ENCODE data around the gene PTGER3. TPM values are rescaled to one million over a fixed set of nuclear protein-coding genes. Genes with fewer than 3 reads are reported as not detected.
A peak's percentile ranks its signal among the peaks of the same experiment; 100 is the strongest.

Gene PTGER3
- polyA plus RNA-seq, 1 of the 3 experiments (the other 2 are of a cell fraction), result 1.9 TPM

DNA sequence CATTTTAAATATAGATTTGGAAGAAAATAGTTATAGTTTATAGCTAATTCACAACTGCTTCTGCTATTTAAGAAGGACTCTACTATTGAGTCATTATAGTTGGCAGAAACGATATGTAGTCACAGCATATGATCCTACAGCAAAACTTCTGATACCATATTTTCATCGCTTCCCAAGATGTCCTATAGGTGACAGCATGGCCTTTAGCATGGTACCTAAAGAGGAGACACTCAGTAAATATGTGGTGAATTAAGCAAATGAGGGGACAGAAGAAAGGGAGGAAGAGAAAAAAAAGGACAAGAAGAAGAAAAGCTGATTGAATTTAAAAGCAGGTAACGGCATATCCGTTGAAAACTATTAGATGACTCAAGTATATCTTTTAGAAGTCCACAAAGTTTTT lies 77.2 kb downstream of the PTGER3 start:
- peak; percentile 51 for TF ChIP-seq RAD21 (IDR thresholded peaks at IDR 0.05; ENCODE audit: low read length)
- TF ChIP-seq TCF12 (IDR thresholded peaks at IDR 0.05), result no peak
- CTCF ChIA-PET, result no interaction called here

GRCh38 chr1:70966018-70966638 lies 81.5 kb downstream of the PTGER3 start:
- H3K9ac ChIP-seq, result no peak overlapping the region
- no peaks in the 10 kb centered on the region for H3K9me3 ChIP-seq
- no peaks in the 10 kb centered on the region for H3K9me2 ChIP-seq
- no peaks in the 10 kb centered on the region; a peak in 1 of 4 replicates for H3K4me1 ChIP-seq (ENCODE audit: control insufficient read depth in 1 of 2, insufficient read depth in 2 of 2, low read depth in 1 of 2, low read length in 1 of 2)
- POLR2A ChIA-PET, result no interaction called here
- DNase-seq, result no peak
- H2AFZ ChIP-seq (ENCODE audit: low read depth), result no peak overlapping the region
- TF ChIP-seq, protein P1, sequence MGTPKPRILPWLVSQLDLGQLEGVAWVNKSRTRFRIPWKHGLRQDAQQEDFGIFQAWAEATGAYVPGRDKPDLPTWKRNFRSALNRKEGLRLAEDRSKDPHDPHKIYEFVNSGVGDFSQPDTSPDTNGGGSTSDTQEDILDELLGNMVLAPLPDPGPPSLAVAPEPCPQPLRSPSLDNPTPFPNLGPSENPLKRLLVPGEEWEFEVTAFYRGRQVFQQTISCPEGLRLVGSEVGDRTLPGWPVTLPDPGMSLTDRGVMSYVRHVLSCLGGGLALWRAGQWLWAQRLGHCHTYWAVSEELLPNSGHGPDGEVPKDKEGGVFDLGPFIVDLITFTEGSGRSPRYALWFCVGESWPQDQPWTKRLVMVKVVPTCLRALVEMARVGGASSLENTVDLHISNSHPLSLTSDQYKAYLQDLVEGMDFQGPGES (IDR thresholded peaks at IDR 0.05; ENCODE audit: low read depth, low read length), result no peak
- TF ChIP-seq SIN3A (IDR thresholded peaks at IDR 0.05; ENCODE audit: borderline replicate concordance, low read depth, low read length) (no peak), TCF12 (IDR thresholded peaks at IDR 0.05) (no peak), RXRA (IDR thresholded peaks at IDR 0.05; ENCODE audit: borderline replicate concordance, low read depth) (no peak)
- TF ChIP-seq, protein P2, sequence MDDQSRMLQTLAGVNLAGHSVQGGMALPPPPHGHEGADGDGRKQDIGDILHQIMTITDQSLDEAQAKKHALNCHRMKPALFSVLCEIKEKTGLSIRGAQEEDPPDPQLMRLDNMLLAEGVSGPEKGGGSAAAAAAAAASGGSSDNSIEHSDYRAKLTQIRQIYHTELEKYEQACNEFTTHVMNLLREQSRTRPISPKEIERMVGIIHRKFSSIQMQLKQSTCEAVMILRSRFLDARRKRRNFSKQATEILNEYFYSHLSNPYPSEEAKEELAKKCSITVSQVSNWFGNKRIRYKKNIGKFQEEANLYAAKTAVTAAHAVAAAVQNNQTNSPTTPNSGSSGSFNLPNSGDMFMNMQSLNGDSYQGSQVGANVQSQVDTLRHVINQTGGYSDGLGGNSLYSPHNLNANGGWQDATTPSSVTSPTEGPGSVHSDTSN (IDR thresholded peaks at IDR 0.05), result no peak
- TF ChIP-seq, protein P3, sequence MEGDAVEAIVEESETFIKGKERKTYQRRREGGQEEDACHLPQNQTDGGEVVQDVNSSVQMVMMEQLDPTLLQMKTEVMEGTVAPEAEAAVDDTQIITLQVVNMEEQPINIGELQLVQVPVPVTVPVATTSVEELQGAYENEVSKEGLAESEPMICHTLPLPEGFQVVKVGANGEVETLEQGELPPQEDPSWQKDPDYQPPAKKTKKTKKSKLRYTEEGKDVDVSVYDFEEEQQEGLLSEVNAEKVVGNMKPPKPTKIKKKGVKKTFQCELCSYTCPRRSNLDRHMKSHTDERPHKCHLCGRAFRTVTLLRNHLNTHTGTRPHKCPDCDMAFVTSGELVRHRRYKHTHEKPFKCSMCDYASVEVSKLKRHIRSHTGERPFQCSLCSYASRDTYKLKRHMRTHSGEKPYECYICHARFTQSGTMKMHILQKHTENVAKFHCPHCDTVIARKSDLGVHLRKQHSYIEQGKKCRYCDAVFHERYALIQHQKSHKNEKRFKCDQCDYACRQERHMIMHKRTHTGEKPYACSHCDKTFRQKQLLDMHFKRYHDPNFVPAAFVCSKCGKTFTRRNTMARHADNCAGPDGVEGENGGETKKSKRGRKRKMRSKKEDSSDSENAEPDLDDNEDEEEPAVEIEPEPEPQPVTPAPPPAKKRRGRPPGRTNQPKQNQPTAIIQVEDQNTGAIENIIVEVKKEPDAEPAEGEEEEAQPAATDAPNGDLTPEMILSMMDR (IDR thresholded peaks at IDR 0.05), result peak; percentile 60
- H3F3A ChIP-seq (replicated peaks; ENCODE audit: insufficient read depth), result no peaks in the 10 kb centered on the region
- H3K36me3 ChIP-seq (replicated peaks in 1 of 2; ENCODE audit: control insufficient read depth in 1 of 2, insufficient read depth in 2 of 2, low read length in 1 of 2), result no peaks in the 10 kb centered on the region
- no peak overlapping the region for H3K27ac ChIP-seq (ENCODE audit: low read depth in 2 of 2, low read length in 1 of 2)
- CTCF ChIA-PET, result interaction anchor here (1.0 to 2.5 kb wide), 6 partner anchors 10 to 347 kb away, joined by 3 to 21 read pairs (median 4); no protein-coding TSS in a partner anchor
- H3K4me2 ChIP-seq, result no peak overlapping the region
- H3K4me3 ChIP-seq (ENCODE audit: low read depth in 2 of 2, low read length in 1 of 2), result no peak overlapping the region; a peak in 1 of 4 replicates
- H3K27me3 ChIP-seq (ENCODE audit: insufficient read depth), result no peaks in the 10 kb centered on the region
- no peaks in the 10 kb centered on the region for H4K20me1 ChIP-seq (ENCODE audit: insufficient read depth)
- 16% methylated on average over 2 of the region's 2 CpGs for WGBS (ENCODE audit: low lambda C conversion rate)
- no peaks in the 10 kb centered on the region for H3K79me2 ChIP-seq (ENCODE audit: insufficient read depth)

More for the DNA sequence above, 77.2 kb downstream of the PTGER3 start:
- no peak for DNase-seq
- WGBS (ENCODE audit: low lambda C conversion rate), result 75% methylated on average over 4 of the region's 4 CpGs
- Histone ChIP-seq H3K4me1 (ENCODE audit: control insufficient read depth in 1 of 2, insufficient read depth in 2 of 2, low read depth in 1 of 2, low read length in 1 of 2) (no peaks in the 10 kb centered on the region), H3K27ac (ENCODE audit: low read depth in 2 of 2, low read length in 1 of 2) (no peak overlapping the region), H3K9me3 (no peaks in the 10 kb centered on the region), H3K4me3 (ENCODE audit: low read depth in 2 of 2, low read length in 1 of 2) (no peak overlapping the region), H3K27me3 (ENCODE audit: insufficient read depth) (no peaks in the 10 kb centered on the region), H3K9me2 (no peaks in the 10 kb centered on the region), H3K36me3 (replicated peaks in 1 of 2; ENCODE audit: control insufficient read depth in 1 of 2, insufficient read depth in 2 of 2, low read length in 1 of 2) (no peaks in the 10 kb centered on the region), H3K79me2 (ENCODE audit: insufficient read depth) (no peaks in the 10 kb centered on the region), H3K4me2 (no peak overlapping the region), H3K9ac (no peak overlapping the region), H2AFZ (ENCODE audit: low read depth) (no peak overlapping the region), H4K20me1 (ENCODE audit: insufficient read depth) (no peaks in the 10 kb centered on the region), H3F3A (replicated peaks; ENCODE audit: insufficient read depth) (no peaks in the 10 kb centered on the region)
- POLR2A ChIA-PET, result no interaction called here

Measured in SK-N-SH (cell line).